Measurements from ENCODE around the gene PDE8B.

The PDE8B gene

DNA sequence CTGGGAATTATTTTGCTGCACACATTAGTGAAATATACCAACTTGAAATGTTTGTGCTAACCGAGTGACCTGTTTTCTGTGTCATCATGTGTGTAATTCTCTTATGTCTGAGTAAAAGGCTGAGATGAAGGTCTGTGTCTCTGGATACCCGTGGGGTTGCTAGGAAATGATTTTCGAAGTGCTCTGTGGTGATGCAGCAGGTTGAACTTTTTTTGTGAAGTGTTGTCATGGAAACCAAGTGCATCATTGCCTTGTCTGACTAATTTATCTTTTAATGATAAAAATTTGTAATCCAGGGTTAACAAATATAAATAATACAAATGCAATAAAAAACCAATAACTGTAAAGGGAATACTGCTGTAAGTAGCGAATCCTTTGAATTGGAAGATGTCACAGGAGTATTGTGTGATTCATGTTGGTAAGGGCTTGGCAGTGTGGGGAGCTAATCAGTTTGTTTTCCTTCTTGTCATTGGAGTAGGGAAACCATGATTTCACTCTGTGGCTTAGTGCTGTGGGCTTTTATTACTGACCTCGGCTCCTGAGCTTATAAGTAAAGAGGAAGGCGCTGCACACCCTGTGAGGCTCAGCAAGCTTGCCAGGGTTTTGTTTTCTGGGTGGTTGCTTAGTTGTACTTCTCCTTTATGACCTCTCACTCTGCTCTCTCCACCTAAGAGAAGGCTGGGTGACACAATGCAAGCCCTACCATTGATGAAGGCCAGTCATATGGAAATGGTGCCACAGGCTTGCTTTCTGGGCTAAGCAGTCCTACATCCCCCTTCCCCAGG, 22.3 kb downstream of the PDE8B start:
- DNase-seq (ENCODE audit: low spot score), result no peak

DNA sequence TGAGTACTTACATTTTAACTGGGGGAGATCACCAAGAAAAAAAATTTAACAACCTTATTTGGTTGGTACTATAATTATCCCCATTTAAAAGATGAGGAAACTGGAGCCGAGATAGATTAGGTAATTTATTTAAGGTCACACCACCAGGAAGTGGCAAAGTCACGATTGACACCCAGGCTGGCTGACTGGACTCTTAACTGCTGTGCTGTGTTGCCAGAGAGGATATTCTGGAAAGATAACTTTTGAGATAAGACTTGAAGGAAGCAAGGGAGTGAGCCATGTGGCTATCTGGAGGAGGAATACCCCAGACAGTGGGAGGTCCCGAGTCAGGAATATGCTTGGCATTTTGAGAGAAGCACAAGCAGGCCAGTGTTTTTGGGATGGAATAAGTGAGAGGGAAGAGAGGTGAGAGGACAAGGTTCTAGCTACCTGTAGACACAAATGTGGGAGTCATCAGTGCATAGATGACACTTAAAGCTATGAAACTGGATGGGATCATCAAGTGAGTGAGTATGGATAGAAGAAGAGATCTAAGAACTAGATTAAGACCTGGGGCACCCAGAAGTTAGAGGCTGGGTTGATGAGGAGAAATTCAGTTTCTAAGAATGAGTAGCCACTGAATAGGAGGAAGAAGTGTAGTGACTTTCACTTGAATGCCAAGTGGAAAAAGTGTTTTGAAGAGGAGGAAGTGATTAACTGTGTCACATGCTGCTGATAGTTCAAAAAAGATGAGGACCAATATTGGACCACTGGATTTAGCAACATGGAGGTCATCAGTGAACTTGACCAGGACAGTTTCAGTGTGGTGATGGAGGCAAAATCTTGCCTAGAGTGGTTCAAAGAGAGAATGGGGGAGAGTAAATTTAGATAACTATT, 25.6 kb downstream of the PDE8B start:
- DNase-seq (ENCODE audit: low spot score), result no peak

DNA sequence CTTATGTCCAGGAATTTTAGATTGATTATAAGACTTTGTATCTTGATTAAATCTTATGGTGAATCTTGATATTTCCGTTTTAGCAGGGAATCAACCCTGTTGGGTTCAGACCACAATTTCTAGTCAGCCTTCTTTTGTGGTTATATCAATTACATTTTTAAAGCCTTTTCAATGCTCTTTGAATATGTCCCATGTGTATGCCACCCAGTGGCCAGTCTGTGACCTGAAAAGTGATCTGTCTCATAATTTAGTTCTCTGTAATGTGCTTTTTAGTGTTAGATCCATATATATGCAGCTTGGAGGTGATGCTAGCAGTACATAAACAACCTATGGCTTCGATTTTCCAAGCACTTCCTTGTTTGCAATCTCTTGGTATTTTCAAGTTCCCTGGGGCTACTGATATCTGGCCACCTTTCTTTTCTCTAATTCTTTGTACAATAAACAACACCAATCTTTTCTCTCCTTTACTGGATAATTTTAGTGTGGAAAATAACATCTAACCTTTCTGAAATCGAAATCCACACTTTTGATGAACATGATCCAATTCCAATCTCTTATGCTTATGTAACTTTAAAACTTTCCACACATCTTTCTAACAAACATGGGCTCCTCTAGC, 28.8 kb downstream of the PDE8B start:
- DNase-seq (ENCODE audit: low spot score), result no peak

DNA sequence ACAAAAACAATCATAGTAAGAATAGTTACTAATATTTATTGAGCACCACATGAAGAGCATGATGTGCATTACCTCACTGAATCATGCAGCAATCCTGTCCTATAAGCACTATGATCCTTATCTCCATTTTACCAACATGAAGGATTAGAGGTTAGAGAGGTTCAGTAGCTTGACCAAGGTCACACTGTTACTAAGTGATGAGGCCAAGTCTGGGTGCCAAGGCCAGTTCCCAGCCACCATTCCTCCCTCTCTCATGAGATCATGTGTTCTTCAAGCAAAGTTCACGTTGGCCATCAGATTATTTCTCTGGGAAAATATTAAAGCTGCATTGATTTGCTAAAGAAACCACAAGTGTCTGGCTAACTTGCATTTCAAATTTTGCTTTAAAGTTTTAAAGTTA, 31.0 kb downstream of the PDE8B start:
- DNase-seq (ENCODE audit: low spot score), result no peak

DNA sequence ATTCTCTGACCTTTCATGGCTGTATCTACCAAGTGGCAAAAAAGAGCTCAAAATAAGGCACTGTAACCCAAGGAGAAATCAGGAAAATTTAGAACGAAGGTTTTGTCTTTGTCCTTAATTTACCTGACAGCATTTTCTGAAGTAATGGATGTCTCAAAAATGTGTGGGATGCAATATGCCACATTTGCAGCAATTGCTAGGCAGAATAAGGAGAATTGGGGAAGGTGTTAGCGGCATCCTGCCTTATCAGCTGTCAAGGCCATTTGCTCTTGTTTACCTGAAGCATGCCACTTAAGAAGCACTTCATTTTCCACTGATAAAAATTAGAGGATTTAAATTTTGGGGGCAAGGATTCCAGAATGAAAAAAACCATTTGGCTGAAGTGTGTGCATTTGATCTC, 39.0 kb downstream of the PDE8B start:
- no peak for DNase-seq (ENCODE audit: low spot score)

DNA sequence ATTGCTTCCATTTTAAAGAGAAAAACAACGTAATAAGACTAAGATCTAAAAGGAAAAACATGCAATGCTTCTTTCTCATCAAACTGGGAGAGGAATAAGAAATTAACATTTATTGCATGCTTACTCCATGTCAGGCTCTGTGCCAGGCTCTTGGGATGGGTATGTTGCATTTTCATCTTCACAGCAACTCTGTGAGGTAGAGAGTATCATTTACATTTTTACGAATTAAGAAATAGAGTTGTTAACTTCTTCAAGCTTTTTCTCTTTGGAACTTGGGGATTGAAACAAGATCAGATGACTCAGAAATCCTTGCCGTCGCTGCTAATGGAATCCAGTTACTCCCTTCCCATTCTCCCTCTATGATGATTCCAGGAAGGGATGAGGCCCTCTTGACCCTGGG, 39.5 kb downstream of the PDE8B start:
- DNase-seq (ENCODE audit: low spot score), result no peak

DNA sequence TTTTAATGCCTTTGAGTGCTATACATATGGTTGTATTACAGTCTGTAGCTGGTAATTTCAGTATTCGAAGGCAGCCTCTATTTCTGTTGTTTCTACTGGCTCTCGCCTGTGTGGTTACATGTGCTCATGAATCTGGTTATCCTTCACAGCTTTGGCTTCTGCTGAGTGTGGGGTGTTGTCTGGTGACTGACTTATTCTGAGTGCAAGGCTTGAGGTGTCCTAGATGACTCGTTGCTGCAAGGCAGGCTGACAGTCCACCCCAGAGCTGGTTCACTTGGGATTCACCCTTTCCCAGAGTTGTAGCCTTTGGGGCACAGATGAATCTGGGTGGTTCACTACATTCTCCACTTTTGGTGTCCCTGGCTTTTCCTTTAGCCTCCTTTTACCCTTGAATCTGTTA, 41.4 kb downstream of the PDE8B start:
- DNase-seq (ENCODE audit: low spot score), result no peak

DNA sequence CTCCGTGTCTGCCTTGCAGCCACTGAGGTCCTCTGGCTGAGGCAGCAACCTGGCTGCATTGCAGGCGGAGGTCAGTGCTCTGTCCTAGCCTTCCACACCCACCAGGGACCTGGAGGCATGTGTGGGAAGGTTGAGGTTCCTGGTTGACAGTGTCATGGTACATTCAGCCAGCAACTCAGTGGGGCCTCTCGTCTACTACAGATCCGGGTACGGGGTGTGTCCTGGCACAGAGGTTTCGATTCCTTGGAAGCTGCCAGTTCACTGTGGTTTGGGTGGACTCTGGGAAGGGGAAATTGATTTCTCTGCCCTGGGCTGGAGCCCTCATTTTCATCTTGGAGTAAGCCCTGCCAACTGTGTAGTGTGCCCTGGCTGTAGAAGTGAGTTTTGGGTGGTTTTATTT, 45.1 kb downstream of the PDE8B start:
- DNase-seq (ENCODE audit: low spot score), result no peak

DNA sequence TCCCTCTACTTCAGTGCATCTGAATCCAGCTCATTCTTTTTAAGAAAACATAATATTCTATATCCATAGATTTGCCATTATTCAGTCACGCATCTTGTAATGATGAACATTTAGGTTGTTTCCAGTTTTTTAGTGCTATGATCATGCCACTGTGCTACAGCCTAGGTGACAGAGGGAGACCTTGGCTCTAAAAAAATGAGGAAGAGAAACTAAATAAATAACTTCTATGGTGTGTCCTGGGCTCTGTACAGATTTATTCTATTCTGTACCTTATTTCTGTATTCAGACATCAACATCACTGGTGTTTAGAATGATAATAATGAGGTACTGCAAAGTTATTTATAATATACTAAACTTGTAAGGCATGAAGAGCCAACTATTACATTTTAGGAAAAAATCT, 45.9 kb downstream of the PDE8B start:
- DNase-seq (ENCODE audit: low spot score), result no peak

DNA sequence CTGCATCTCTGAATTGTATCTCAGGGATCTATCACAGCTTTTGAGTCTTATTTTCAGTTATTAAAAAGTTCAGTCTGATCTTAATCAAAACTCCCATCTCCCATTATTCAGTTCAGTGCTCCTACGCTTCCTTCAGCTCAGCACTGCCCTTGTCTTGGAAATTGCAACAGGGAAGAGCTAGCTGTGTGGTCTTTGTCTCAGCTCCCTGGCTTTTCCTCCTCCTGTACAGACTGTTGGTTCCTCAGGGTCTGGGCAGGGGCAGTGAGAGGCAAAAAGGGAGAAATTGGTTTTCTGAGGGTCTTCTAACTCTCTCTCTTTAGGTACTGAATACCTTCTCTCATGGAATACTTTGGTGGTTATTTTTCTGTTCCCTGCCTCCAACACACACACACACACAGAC, 48.2 kb downstream of the PDE8B start:
- DNase-seq (ENCODE audit: low spot score), result no peak

DNA sequence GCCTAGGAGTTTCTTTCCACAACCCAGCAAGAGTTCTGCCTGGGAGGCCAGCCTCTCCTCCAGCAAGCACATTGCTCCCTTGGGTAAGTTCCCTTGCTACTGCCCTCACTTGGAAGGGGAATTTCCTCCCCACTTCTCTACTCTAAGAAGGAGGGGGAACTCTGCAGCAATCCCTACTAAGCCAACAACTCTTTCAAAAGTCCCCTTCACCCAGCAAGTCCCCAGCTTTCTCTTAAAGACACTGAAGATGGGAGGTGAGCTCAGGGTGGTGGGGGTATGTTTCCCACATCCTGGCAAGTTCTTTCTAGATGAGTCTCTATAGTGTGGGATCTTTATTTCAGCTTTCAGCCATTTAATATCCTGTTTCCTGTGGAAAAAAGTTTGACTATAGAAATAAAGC, 49.0 kb downstream of the PDE8B start:
- DNase-seq (ENCODE audit: low spot score), result no peak

DNA sequence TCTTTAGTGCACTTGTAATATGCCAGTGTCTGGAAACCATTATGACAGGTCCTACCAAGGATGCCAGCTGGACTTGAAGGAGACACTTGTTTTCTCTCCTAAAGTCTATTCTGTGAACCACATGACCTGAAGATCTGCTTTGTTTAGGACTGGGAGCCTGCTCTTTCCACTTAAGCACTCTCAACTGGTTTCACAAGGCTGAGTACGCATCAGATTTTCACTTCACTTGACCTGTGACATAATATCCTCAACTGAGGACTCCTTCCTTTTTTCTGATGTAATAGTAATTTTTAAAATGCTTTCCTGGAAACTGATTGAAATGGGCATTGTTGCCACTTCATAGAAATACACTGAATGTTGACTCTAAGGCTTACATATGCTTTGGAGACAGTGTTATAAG, 52.2 kb downstream of the PDE8B start:
- DNase-seq (ENCODE audit: low spot score), result no peak

DNA sequence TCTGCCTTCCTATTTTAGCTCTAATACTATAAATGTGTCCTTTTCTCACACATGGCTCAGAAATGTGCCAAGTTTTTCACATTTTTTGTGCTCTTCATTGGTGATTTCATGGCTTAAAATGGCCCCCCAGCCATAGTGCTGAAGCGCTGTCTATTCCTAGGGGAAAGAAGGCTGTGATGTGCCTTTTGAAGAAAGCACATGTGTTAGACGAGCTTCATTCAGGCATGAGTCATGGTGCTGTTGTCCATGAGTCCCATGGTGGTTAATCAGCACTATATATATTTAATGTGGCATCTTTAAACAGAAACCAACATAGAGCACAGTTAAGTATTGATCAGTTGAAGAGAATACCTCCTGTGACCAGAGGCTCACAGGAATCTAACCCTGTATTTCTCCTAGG, 55.8 kb downstream of the PDE8B start:
- DNase-seq (ENCODE audit: low spot score), result no peak

DNA sequence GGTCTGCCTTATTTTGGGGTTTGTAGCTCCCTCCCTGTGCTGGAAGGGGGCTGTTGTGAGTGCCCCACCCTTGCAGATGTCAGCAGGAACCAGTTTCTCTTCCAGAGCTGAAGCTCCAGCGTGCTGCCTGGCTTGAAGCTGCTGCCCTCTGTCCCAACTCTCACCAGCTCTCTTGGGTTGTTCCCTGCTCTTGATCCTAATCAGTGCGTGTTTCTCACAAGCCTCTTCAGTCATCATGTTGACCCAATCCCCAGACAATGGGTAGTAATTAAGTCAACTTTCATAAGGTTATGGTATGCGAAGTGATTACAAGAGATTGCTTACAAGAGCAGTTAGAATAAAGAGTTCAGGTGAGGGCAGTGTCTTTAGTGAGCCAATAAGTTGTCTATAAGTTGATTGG, 57.0 kb downstream of the PDE8B start:
- no peak for DNase-seq (ENCODE audit: low spot score)

DNA sequence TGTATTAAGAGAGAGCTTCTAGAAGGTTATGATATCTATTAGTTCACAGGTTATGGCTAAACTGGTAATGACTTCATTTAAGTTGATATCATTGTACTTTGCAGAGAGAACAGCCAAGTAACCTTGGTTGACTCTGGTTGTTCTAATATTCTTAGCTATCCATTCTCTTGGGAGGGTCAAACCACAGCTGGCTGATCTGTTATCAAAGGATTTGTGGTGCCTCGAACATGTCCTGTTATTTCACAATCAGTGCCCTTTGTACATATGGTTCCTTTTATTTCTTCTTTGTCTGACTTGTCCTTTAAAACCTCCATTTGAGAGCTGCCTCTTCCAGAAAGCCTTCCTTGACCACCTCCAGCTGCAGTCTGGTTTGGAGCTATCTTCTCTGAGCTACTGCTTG, 61.7 kb downstream of the PDE8B start:
- DNase-seq (ENCODE audit: low spot score), result no peak

DNA sequence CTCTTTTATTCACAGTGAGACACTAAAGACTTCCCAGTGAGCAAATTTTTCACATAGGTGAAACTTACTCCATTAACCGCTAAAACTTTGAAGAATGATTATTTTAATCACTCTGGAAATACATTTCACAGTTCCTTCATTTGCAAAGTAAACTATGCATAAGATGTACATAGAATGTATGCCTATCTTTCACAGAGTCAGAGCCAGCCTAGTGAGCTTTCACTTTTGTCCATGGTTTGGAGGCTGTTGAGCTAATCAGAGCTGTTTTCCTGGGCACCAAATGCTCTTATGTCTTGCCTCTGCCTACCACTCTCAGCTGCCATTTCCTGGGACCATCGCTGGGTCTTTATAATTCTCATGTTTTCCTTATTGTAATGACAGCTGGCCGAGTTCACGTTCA, 67.3 kb downstream of the PDE8B start:
- no peak for DNase-seq (ENCODE audit: low spot score)

DNA sequence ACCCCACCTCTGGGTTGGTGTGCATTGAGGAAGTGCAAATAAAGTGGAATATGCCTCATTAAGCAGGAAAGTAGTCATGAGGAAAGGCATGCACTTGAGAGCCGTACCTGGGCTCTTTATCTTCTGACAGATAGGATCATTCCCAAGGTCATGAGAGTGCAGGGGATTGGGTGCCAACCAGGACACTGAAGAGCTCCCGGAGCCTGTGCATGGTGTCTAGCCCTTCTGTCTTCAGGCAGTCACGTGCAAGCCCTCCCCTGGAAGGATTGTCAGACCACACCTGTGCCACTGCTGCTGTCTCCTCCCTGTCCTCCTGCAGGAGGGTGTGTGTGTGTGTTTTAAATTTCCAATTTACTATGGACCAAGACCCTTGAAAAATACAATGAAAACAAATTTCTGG, 69.6 kb downstream of the PDE8B start:
- no peak for DNase-seq (ENCODE audit: low spot score)

DNA sequence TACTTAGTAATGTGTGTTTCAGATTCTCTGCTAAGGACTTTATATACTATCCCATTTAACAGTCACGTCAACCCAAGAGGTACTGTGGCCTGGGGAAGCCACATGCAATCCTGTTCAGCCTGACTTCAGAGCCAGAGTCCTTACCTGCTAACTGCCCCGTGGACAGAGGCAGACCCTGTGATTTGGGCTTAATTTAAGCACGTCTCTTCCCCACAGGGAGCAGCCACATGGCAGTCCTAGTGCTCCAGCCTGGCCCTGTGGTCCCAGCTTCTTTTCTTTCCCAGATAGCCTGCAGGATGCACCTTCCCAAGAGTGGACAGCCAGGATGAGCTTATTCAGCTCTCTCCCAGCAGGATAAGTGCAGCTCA, 71.5 kb downstream of the PDE8B start:
- no peak for DNase-seq (ENCODE audit: low spot score)

DNA sequence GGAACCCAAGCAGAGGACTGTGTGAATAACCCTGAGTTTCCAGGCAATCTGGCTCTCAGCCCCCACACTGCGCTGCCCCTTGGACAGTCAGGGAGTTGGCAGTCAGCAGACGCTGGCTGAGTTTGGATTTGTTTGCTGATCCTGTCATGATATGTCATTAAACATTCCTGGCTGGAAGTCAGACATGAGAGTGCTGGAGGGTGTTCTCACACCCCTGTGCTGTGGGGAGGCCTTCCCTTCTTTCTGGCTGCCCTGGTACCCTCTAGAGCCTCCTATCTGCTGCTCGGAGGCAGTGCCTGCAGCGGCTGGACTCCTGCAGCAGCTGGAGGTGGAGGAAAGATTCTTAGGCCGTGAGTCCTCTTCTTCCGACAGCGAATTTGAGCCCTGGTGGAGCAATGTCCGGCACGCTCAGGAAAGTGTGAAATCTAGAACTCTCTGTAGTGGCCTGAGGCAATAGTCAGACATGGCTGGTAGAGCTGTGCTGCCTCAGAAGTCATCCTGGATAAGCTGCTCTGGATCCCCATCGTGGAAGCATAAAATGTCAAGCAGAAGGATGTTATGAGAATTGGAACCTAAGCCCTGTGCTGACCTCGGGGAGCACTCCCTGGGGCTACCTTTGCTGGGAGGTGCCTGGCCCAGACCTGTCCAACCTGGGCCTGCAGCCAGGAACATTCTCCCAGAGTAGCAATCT, 72.0 kb downstream of the PDE8B start:
- DNase-seq (ENCODE audit: low spot score), result no peak

DNA sequence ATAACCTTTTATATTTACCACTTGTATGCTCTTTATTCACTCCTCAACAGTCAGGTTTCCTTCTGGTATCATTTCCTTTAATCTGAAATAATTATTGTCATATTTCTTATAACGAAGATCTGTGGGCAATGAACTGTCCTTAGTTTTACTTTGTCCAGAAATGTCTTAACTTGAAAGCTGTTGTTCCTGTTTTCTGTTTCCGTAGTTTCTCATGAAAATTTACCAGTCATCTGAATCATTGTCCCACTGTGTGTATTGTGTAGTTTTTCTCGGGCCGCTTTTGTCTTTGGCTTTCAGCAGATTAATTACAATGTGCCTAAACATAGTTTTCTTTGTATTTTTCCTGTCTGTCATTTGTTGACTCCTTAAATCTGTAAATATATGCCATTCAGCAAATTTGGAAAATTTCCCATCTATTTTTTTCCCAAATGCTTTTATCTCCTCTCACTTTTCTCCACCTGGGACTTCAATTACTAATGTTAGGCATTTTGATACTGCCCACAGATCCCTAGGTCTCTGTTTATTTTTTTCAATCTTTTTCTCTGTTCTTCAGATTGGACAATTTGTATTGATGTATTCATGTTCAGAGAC, 74.9 kb downstream of the PDE8B start:
- DNase-seq (ENCODE audit: low spot score), result no peak

DNA sequence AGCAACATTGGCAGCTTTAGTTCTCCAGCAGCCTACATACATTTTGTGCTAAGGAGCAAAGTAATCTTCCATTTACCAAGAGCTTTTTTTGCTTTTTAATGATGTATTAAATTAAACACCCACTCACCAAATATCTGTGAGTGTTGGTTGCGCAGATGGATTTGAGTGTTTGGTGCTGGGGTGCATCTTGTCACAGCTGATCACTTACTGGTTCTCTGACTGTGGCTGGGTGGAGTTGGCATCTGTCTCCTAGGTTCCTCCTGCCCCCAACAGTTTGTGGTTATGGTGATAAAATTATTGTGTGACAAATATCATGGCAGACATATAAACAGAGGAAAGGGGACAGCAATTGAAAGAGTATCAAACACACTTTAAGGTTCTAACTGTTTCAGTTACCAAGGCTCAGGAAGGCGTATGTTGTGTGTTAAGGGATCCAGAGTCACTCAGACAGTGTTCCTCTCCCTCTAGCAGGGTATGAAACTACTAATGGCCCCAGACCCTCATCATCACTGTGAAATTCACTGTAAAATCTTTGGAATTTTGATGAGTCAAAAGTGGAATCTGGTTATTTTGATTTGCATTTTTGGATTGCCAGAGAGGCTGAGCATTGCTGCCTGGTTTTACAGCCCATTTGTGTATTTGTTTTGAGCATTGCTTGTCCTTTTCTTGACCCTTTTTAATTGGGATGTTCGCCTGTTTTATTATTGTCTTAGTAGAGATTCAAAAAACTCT, 81.7 kb downstream of the PDE8B start:
- DNase-seq (ENCODE audit: low spot score), result no peak

DNA sequence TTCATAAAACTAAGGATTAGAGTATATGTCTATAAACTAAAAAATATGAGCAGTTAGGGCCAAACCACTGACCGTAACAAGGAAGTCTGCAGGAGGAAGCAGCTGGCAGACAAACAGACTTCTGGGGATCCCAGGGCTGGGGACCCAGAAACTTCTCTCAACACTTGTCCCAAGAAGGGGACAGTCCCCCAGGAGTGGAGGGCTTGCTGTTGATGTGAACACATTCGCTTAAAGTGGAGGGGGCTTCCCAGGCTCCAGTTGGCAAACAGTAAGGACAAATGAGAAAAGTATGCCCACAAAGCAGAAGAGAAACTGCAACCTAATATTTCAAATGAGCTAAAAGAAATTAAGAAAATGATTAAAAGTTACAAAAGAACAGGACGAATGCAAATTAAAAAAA, 83.7 kb downstream of the PDE8B start:
- DNase-seq (ENCODE audit: low spot score), result no peak

Data from hematopoietic multipotent progenitor cell treated with erythropoietin and hydrocortisone succinate and interleukin-3 and kit ligand, for 17 days (in vitro differentiated cells).